GM19240 (cell line): ENCODE data around the gene ODAD2.

Experiments
- DNase-seq: peaks from one replicate; pipeline ENCODE4 v3.0.0; 2011; ENCODE audit warnings: low spot score; ENCODE audit not compliant: insufficient read length

Gene ODAD2

GRCh38 chr10:27857616-27858015 lies 141.3 kb downstream of the ODAD2 start:
- no peak for DNase-seq

- no peak for DNase-seq
These were observed 154.7 kb downstream of the ODAD2 start for GRCh38 chr10:27844223-27844622.

- no peak for DNase-seq
These were observed 160.0 kb downstream of the ODAD2 start for GRCh38 chr10:27838901-27839300.

GRCh38 chr10:27838361-27838760 lies 160.5 kb downstream of the ODAD2 start:
- no peak for DNase-seq

DNA sequence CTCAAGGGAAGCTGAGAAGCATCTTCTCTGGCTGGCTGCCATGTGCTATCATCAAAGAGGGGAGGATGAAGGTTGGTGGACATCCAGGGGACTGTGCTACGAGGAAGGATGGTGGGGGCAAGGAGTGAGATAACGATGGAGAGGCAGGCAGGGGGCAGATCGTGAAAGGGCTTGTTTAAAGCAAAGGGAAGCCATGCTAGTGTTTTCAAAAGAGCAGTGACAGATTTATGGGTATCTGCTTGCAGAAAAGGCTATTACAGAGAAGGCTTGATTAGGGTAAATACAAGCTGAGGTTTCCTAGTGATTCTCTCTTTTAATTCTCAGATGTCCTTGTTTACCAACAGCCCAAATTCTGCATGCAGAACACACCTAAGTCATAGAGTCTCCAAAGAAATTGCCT lies 164.4 kb downstream of the ODAD2 start:
- no peak for DNase-seq

- DNase-seq: no peak
These were observed 165.1 kb downstream of the ODAD2 start for GRCh38 chr10:27833792-27834191.

- no peak for DNase-seq
These were observed 166.1 kb downstream of the ODAD2 start for GRCh38 chr10:27832826-27833225.

DNA sequence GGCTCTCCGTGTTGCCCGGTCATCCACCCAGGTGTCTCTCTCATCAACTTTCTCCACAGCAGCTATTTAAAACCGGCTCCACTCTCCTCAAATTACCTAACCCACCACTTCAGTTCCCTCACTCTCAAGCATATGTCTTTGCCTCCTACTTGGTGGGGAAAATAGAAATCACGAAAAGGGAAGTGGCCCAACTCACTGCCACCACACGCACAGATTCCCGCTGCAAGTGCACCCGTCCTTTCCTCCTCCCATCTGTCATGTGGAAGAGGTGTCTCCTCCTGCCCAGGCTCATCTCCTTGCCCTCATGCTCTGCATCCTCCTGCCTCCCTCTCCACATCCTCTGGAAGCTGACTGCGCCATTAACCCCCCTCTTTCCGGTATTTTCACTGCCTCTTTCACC lies 172.5 kb downstream of the ODAD2 start:
- DNase-seq: no peak

GRCh38 chr10:27822301-27822700 lies 176.6 kb downstream of the ODAD2 start:
- DNase-seq: no peak

GRCh38 chr10:27820637-27821036 lies 178.2 kb downstream of the ODAD2 start:
- no peak for DNase-seq

DNA sequence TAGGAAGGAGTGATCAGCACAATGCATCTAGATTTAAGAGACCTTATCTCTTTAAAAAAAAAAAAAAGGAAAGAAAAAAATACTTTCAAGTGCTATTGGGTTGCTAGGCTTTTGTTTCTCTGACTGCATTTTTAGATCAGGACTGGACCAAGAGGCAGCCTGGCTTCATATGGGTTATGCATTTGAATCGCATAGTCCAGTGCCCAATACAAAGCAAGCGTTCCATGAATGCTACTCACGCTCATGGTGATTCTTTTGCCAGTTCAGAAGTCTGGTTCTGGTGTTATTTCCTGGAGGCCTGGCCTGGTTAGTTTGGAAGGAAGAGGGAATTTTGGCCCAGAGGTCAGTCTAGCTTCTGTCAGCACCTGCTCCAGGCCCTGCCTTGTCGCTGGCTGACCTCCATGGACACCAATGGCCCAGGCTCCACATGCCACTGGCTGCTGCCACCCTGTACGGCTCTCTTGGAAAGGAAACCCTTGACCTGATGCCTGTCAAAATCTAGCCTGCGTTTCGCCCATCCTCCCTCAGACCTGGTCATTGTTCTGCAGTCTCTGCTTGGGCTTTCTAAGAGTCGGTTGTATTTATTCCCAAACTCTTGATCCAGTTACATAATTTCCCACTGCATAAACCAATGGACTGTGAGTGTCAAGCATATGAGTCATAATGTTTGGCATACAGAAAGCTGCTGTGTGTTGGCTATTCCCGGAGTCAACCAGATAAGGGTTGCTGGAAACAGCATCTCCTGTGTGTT lies 178.9 kb downstream of the ODAD2 start:
- DNase-seq: no peak

DNA sequence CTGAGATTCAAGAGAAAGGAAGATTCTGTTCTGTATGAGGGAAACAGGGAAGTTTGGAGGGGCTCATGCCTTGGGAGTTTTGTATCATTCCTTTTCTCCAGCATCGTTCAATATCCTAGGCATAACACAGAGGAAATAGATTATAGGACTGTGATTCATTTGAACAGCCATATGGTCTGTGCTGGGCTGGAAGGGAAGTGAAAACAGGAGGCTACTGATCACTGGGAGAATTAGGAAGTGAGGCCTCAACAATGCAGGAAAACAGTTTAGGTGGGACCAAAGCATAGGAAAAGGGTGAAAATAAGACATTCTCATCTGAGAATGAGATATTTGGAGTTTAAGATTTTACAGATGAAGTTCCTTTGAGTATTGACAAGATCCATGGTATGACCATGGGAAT lies 182.6 kb downstream of the ODAD2 start:
- no peak for DNase-seq

DNA sequence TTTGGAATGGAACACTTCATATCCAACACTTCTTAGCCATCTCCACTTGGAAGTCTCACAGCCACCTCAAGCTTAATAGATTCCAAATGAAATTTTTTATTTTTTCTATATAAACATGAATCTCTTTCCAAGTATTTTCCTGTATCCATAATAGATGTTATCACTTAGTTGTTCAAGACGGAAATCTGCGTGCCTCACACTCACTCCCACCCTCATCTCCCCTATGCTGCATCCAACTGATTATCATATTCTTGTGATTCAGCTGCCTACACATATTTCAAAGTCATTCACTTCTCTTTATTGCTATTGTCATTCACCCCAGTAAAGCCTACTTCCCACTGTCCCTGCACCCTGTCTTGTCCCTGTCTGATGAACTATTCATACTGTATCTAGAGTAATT lies 183.0 kb downstream of the ODAD2 start:
- DNase-seq: no peak

DNA sequence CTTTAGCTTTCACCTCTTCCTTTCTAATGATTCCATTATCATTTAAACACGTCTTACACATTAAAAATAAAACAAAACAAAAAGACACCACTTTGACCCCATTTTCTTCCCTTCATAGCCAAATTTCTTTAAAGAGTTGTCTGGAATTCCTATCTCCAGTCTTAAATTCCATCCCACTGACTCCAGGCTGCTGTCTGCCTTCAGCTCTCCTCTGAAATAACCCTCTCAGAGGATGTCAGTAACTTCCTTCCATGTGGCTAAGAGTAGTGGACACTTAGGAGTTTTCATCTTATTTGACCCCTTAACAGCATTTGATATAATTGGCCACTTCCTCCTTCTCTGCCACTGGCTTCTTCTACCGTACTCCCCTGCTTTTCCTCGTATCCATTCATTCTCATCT lies 183.6 kb downstream of the ODAD2 start:
- DNase-seq: no peak

DNA sequence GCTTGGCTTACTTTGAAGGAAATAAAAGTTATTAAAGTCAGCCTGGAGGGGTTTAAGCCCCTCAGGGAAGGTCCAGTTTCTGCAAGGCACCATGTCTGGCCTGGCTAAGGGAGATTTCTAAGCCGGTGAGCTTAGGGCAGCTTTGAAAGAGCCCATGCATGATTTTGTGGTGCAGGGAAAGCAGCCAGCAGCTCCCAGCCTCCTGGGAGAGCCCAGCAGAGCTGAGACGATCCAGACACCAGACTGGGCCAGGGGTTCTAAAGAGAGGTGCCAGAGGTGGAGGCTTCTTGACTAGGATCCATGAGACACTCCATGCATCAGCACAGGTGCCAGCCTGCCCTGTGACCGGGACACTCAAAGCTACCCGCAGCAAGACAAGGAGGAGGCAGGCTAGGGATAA lies 193.7 kb downstream of the ODAD2 start:
- no peak for DNase-seq

DNA sequence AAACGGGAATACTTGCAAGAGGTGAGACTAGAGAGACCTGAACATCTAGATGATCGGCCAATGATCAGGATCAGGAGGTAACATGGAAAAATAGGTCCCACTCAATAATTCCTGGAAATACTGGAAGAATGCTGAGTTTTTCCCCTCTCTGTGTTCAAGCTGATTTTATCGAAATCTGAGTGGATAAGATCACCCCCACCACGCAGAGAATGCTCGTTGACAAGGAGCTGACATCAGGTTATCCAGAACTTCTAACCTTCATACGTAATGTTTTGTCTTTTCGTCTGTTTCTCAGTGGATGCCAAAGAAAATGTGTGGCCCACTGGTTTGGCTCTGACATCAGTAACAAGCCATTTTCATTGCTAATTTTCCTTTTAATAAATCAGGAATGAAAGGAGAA lies 194.7 kb downstream of the ODAD2 start:
- no peak for DNase-seq

GRCh38 chr10:27801171-27801785 lies 197.6 kb downstream of the ODAD2 start:
- DNase-seq: no peak

DNA sequence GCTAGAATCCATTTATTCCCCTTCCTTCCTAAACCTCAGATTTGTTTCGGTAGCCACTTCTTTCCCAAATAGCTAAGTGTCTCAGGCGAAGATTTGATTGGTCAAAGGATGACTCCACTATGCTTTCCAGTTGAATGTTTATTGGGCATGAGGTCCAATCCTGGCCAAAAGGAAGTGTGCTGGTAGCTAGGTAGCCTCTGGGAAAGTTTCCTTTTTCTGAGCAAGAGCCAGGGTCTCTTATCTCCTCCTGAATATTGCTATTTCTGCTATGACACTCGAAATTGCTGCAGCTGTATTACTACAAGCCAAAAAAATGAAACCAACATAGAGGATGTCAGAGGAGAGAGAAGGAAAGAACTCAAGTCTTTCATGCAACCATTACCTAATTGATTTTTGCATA lies 199.8 kb downstream of the ODAD2 start:
- no peak for DNase-seq

GRCh38 chr10:27794157-27794556 lies 204.7 kb downstream of the ODAD2 start:
- DNase-seq: no peak

DNA sequence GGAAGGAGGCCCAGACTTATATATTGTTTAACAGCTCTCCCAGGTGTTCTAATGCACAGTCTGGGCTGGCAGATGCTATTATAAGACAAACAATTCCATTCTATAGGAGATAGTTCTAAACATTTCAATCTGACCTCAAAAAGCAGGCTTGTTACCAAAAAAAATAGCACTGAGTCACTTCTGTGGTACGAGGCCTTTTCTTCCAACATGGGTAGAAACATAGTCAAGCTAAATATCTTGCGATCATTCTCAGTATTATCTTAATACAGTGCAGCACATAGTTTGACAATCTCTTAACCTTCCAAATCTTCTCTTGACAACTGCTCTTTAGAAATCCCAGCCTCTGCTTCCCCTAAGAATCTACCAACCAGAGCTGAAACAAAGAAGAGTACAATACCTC lies 206.7 kb downstream of the ODAD2 start:
- no peak for DNase-seq

GRCh38 chr10:27784272-27784671 lies 214.6 kb downstream of the ODAD2 start:
- DNase-seq: no peak

GRCh38 chr10:27783660-27784059 lies 215.2 kb downstream of the ODAD2 start:
- DNase-seq: no peak

DNA sequence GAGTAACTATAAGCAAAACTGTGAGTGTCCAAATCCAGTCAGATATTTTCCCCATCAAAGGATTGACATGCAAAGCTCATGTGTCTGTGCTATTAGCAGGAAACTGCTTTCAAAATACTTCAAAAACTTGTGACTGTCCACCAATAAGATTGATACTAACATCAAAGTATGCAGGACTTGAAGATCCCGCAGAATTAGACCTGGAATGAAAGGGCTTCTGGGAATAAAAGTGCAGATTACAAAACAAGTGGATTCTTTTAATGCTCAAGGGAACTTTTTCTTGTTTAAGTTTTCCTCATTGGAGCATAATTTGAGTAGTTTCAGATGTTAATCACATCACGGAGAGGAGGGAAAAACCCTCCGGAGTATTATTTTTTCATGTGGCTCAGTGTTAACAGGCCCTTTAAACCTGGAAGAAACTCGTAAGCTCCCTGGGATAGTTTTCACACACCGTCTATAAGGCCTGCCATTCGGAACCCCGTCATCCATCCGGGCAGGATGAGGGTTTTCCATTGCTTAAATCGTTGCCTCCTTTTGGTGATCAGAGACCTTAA lies 219.3 kb downstream of the ODAD2 start:
- DNase-seq: no peak
